ENCODE data around the gene DRD2.

Gene DRD2

DNA sequence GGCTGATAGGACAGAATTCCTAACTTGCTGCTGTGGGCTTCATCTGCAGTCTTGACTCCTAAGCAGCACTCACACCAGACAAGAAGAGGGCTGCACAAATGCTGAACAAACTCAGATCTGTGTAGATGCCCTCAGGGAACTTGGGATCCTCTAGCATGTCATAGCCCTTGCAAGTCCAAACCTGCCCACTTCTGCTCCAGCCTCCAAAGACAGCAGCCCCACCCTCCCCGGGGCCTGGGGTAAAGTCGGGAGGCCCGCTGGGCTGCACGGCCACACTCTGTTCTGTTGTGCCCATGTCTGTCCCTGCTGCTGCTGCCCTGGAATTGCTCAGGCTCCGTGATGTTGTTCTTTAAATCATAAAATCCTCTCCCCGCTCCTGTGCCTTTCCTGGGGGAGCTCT, 28.3 kb downstream of the DRD2 start:
- no peak for DNase-seq (ENCODE audit: low read depth in 1 of 2, low spot score in 1 of 2)

DNA sequence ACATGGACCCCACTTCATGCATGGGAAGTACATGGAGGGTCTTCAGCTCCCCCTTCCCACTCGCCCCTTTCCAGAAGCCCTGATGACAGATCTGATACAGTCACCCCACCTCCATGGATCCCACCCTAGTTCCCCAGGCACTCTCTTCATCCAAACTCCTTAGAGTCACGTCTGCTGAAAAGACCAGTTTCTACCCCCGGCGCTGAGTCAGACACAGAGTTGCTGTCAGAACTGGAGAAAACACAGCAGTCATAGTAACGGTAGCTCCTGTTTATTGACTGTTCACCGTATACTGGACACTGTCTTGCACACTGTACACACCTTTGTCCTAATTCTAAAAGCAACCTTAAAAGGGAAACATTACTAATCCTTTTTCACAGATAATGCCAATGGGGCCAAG, 29.1 kb downstream of the DRD2 start:
- DNase-seq (ENCODE audit: low read depth in 1 of 2, low spot score in 1 of 2), result no peak

DNA sequence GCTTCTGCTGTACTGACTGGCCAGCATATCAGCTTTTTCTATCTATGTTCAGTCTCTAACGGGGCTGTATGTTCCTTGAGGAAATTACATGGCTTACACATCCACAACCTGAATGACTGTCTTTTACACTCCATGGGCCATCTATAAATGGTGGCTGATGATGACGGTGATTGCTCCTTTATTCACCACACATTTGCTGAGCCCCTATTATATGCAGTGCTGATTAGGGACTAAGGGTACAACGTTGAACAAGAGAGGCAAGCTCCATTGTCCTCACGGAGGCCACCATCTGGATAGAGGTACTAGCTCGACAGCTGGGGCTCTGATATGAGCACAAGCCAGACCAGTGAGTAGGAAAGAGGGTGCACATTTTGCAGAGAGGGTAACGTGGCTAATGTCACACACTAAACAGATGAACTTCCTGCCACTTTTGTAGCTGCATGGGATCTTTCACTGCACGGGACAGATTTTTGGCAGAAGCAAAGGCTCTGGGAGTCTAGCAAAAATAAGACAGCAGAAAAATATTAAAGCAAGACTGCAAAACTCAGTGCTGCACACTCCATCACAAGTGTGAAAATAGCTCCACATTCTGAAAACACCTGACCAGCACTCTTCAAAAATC, 30.6 kb downstream of the DRD2 start:
- no peak for DNase-seq (ENCODE audit: low read depth in 1 of 2, low spot score in 1 of 2)

DNA sequence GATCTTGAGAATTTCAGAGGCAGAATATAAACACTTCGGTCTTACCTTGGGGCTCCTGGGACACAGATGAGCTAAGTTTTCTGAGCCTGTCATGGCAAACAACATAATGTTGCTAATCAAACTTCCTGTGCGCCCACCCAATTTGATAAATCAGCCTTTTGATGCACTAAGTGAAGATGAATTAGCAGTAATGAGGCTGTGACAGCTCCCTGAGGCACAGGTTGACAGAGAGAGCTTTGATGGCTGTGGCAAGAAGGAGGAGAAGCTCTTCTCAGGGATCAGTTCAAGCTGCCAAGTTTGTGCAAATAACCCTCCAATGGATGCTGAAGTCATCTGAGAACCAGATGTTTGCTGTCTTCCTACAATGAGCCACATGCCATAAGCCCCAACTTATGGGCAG, 34.4 kb downstream of the DRD2 start:
- no peak for DNase-seq (ENCODE audit: low read depth in 1 of 2, low spot score in 1 of 2)

DNA sequence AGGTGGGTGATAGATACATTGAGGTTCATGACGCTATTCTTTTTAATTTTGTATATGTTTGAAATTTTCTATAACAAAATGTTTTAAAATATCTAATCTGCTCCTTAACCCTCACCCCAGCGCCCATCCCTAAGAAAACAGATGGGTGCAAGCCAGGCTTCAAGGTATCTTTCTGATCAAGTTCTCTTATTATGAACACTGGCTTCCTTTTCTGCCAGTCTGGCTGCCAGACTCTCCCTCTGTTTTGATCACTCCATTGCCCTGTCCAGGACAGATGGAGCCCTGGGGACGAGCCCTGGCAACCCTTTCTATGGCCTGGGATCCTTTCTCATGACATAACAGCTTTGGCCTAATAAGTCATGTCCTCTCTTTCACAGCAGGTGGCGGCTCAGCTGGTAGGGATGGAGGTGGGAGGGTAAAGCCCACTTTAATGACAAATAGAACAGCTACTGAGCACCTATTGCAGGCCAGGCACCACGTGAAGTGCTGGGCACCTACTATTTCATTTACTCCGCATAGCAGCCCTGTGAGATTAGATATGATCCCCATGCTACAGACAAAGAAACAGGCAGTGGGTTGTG, 38.4 kb downstream of the DRD2 start:
- no peak for DNase-seq (ENCODE audit: low read depth in 1 of 2, low spot score in 1 of 2)

DNA sequence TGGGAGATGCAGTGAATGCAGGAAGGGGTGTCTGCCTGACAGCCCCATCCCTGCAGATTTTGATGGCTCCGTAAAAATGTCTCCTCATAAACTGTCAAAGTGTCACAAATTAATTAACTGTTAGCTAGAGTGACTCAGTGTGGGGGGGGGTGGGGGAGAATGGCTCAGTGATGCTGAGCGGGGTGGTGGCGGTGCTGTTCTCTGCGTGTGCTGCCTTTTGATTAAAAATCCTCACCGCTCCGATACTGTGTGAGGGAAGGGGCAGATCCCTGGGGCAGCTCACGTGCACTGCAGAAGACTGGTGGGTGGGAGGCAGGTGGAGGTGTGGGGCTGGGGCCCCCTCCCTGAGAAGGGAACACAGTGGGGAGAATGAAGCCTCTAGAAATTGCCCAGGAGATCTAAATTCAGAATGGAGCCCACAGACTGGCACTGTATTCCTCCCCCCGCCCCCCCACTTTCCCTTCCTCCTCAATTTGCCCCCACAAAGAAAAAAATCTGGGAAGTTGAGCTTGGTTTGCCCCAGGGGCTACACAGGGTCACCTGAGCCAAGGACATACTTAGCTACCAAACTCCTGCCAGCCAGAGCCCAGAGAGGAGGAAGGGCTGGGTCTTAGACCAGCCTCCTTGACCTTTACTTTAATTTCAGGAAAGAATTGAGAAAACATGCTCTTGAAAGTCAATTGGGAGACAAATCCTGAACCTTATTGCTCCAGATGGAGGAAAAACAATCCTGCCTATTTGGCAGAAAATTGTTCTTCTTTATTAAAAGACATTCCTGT, 39.8 kb downstream of the DRD2 start:
- no peak for DNase-seq (ENCODE audit: low read depth in 1 of 2, low spot score in 1 of 2)

DNA sequence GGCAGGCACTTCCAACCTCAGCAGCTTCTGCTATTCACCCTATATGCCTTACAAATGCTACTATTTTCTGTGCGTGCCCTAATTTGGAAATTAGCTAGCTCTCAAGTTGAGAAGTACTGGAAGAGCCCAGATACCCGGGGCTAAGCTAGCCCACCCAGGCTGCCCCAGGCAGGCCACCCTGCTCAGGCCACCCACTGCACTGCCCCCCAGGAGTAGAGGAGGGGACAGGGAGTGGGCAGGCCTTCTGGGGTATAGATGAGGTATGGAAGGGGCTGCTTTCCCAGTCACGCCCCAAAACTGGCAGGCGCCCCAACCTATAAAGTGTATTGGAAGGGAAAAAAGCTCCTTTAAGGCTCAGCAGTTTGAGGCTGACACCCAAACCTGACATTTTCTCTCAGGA, 43.5 kb downstream of the DRD2 start:
- DNase-seq (ENCODE audit: low read depth in 1 of 2, low spot score in 1 of 2), result no peak

DNA sequence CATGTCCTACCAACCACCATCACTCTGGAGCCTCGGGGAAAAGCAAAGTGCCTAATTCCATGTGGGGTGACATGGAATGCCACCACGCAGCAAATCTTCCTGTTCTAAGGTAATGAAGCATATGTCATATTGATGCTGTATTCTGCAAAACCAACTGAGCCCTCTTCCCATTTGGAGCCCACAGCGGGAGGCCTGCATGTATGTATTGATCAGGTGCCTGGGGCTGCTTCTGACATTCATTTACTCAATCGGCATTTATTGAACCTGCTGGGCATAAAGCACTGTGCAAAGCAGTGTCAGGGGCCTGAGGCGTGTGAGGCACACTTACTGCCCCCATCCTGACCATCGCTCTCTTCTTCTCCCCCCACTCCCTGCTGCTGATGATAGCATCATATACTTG, 48.5 kb downstream of the DRD2 start:
- no peak for DNase-seq (ENCODE audit: low read depth in 1 of 2, low spot score in 1 of 2)

DNA sequence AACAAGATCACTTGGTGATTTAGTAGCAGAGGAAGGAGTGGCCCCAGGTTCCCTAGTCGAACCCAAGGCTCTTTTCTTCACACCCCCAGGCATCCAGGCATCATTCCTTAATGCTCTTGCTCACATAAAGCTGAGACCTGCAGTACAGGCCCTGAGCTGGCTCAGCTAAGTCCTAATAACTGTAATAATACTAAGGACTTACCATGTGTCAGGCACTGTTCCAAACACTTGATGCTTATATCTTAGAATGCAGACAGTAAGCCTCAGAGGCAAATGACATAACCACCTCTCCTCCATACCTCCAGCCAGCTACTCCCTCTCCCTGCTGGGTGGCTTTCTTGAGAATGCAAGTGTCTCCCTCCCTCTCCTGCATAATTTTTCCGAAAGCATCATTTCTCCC, 54.4 kb downstream of the DRD2 start:
- no peak for DNase-seq (ENCODE audit: low read depth in 1 of 2, low spot score in 1 of 2)

DNA sequence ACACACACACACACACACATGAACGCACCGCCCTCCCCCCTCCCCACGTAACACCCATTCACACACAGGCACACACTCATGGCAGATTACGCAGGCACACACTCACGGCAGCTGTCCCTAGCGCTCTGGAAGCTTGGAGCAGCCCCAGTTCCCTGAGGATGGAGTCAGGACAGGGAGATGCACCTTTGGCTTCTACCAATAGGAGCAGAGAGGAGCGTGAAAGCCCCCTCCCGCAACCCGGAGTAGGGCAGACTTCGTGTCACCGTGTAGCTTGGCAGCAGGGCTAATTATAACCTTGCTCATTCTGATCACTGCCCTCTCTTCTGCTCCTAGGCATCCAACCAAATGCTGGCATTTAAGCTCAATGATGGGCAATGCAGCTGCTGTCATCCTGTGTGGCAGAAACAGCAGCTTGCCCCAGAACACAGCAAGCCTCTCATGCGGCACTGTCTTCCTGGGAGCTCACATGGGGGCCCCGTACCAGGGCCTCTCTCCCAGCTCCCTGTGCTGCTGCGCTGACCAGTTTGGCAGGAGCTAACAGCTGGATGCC, 55.7 kb downstream of the DRD2 start:
- no peak for DNase-seq (ENCODE audit: low read depth in 1 of 2, low spot score in 1 of 2)

DNA sequence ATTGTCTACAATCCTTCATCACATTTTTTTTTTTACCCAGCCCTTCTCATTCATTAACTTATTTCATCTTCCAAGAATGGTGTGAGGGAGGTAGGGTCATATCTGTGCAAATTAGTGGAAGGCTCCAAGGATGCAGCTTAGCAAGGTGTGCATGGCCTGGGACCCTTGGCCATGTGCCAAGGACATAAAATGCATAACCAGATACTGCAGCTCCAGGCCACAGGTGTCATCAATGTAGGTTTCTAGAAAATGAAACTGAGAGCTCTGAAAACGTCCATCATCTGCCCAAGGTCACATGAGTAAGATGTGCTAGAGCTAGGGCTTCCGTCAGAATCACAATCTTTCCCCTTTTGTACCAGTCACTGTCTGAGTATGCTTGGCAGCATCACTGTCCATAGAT, 57.8 kb downstream of the DRD2 start:
- no peak for DNase-seq (ENCODE audit: low read depth in 1 of 2, low spot score in 1 of 2)

DNA sequence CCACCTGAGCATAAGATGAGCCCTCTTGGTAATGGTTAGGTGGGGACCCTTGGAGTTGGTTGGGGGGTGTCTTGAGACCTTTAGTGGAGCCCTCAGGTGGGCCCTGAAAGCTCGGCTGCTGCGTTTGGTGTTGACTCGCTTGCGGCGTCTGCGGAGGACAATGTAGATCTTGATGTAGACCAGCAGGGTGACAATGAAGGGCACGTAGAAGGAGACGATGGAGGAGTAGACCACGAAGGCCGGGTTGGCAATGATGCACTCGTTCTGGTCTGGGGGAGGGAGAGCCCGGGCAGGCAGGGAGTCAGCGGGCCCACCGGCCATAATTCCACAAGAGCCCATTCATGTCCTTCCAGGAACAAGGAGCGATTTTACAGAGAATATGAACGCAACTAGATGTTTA, 59.9 kb downstream of the DRD2 start:
- DNase-seq (ENCODE audit: low read depth in 1 of 2, low spot score in 1 of 2), result no peak

DNA sequence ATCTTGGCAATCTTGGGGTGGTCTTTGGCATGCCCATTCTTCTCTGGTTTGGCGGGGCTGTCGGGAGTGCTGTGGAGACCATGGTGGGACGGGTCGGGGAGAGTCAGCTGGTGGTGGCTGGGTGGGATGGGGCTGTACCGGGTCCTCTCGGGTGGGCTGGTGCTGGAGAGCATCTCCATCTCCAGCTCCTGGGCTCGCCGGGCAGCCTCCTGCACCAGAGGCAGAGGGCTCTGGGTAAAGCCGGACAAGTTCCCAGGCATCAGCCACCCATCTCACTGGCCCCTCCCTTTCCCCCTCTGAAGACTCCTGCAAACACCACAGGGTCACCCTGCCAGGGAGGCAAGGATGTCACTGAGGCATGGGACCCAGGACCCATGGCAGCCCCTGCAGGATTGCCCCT, 62.5 kb downstream of the DRD2 start:
- no peak for DNase-seq (ENCODE audit: low read depth in 1 of 2, low spot score in 1 of 2)

DNA sequence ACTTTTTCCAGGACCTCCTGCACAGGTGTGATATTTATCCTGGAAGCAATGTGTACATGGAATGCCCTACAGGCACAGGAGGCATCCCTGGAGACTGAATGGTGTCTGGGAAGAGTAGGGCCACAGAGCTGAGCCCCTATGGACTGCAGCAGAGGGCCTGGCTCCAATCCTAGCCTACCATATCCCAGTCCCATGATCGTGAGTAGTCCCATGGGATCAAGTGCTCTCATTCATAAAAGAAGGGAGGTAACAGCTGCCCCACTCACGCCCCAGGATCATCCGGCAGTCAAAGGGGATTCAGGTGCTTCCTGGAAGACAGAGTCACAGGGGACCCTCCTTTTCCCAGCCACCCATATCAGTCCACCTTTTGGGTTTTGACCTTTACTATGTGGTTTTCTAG, 63.7 kb downstream of the DRD2 start:
- no peak for DNase-seq (ENCODE audit: low read depth in 1 of 2, low spot score in 1 of 2)

DNA sequence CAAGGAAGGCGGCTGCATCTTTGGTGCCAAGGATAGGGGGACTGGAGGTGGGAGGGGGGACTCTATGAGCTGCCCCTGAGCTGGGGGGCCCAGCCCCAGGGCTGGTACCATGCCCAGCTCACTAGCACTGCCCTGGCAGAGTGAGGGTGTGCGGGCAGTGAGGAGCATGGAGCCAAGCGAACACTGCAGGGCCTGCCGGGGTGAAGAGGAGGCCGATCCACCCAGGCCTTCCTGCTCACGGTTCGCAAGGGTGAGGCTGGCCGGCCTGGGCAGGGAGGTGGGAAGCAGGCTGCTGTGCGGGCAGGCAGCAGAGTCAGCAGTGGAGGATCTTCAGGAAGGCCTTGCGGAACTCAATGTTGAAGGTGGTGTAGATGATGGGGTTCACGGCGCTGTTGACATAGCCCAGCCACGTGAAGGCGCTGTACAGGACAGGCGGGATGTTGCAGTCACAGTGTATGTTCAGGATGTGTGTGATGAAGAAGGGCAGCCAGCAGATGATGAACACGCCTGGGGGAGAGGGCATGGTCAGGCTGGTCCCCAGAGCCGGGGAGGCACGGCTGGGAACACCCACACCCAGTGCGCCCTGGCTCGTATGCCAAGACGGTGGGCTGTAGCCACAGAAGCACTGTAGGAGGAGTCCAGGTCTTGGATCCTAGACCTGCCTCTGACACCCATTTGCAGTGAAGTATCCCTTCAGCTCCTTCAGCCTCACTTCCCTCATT, 64.6 kb downstream of the DRD2 start:
- DNase-seq (ENCODE audit: low read depth in 1 of 2, low spot score in 1 of 2), result no peak

DNA sequence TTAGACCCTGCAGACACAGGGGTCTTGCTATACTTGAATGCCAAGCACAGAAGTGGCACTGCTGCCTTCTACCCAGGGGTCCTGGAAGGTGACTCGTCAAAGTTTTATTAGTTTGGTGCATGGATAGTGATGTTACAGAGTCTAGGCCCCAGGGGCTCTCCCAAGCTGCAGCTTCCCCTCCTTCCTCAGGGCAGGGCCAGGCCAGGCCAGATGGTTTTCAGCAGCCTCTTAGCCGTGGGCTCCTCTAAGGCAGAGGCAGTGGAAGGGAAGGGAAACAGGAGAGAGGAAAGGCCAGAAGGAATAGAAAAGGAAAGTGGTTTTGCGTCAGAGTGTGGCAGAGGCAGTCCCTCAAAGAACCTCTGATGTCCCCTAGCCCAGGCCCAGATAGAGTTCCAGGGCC, 65.7 kb downstream of the DRD2 start:
- DNase-seq (ENCODE audit: low read depth in 1 of 2, low spot score in 1 of 2), result no peak

DNA sequence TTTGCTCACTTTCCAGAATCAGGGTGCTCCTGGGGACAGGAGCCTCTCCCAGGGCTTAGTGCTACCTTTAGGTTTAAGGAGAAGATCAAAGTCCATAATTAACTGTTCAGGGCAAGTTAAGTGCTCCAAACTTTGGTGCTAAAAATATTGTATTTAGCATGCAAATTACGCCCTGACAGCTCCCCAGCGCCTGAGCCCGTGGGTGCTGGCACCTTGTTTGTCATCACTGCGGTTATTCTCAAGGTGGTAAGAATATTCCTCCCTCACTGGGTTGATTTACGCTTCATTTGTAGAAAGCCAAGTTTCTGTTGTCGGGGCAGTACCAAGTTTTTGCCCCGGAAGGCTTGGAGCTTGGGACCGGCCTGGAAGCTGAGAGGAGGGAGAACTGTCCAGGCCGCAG, 66.3 kb downstream of the DRD2 start:
- DNase-seq (ENCODE audit: low read depth in 1 of 2, low spot score in 1 of 2), result no peak

DNA sequence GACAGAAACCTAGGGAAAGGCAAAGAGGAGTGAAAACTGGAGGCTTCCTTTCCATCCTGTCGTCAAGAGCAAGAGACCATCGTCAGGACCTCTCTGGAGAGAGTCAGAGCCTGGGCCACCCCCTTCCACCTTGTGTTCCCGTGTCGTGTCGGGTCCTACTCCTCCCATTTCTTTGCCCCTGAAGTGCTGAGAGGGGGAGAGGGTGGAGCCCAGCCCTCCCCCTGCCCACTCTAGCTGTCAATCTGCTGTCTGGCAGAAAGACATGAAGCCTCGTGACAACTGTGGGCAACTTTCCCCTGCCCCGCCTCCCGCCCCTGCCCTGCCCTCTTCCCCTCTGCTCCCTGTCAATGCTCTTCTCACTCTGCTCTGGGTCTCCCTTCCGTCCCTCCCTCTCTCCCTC, 67.0 kb downstream of the DRD2 start:
- DNase-seq (ENCODE audit: low read depth in 1 of 2, low spot score in 1 of 2), result no peak

DNA sequence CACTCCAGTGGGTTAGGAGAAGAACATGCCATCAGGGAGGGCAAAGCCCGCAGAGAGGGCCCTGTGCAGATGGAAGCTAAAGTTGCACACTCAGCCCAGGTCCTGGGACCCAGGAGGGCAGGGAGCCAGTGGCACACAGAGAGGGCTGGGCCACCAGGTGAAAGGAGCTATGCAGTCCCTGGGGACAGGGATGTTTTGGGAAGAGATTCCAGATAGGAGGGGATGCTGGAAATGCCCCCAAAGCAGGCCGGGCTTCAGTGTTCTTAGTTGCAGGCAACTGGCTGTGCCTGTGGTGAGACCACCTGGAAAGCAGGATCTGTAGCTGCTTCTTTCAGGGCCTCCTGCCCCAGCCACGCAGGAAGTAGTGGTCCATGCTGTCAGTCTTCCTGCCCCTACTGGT, 68.0 kb downstream of the DRD2 start:
- no peak for DNase-seq (ENCODE audit: low read depth in 1 of 2, low spot score in 1 of 2)

DNA sequence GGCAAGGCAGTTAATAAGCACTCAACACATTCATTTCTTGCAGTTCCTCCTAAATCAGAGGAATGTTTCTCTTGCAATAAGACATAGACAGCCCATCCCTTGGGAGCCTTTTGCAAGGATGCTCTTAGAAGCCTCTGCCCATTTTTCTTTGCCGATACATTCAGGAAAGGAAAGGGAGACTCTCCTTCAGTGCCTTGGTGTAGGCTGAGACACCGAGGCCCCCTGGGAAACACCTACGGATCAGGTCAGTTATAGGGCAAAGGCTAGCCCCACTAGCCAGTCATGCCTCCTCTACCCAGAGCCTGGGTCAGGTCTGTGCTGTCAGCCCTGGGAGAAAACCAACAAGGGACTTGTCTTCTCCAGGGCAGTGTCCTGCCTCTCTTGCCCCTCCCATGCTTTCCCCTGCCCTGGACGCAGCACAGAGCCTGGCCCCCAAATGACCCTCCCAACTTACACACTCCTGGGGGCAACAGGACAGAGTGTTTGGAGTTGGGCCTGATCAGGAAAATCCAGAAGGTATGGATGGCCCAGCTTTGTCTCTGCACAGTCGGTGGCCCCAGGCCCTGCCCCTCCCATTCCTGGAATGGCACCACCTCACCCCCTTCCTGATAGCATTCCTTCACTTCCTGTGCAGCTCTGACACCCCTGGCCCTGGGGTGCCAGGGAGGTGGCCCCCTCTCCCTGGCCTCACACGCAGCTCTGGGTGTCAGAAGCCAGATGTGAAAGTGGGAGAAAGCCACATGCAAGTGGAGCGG, 69.3 kb downstream of the DRD2 start:
- no peak for DNase-seq (ENCODE audit: low read depth in 1 of 2, low spot score in 1 of 2)

DNA sequence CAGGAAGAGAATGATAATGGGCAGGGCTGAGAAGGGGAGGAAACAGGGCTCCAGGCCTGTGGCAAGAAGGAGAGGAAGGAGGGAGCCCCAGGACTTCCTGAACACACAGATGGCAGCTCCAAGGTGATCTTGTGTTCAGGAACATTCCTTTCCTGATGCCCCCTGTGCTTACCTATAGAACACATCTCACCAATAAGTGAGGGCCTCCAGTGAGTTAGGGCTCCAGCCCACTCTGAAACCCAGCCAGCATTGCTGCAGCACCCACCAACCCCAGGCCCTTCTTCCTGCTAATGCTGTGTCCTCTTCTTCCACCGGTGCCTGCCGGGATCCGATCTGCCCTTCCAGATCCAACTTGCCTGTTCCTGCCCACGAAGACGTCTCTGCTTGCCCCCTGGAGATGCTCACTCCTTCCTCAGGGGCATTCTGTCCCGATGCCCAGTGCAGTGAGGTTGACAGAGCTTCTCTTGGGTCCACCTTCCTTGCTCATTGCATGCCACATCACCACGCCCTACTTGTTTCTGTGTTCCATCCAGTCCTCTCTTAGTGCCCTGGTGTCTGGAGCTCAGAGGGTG, 70.3 kb downstream of the DRD2 start:
- DNase-seq (ENCODE audit: low read depth in 1 of 2, low spot score in 1 of 2), result no peak

All from activated T-helper 1 cell treated with anti-CD3 and anti-CD28 coated beads, Interleukin-2, amount 50 U/mL, for 16 hours (primary cell).